ENCODE measurements around the gene LYZL1. TPM values are rescaled to one million over a fixed set of nuclear protein-coding genes. Genes with fewer than 3 reads are reported as not detected.

Gene LYZL1
- total RNA-seq, 1 donor from 2014 or later = not detected

GRCh38 chr10:29344073-29344820 lies 55.4 kb downstream of the LYZL1 start:
- Histone ChIP-seq H3K27ac (no peak overlapping the region), H3K9me3 (no peaks in the 10 kb centered on the region), H3K36me3 (no peaks in the 10 kb centered on the region), H3K4me3 (no peak overlapping the region), H3K27me3 (no peaks in the 10 kb centered on the region), H3K4me1 (no peaks in the 10 kb centered on the region)
- DNase-seq (ENCODE audit: low spot score in 2 of 2) = no peak
- no peak for TF ChIP-seq CTCF (IDR thresholded peaks at IDR 0.05)
- intact Hi-C loops (cut with DNase I) = no loop called here

GRCh38 chr10:29345144-29345909 lies 56.5 kb downstream of the LYZL1 start:
- Histone ChIP-seq H3K27me3 (no peaks in the 10 kb centered on the region), H3K4me3 (no peak overlapping the region), H3K27ac (no peak overlapping the region), H3K9me3 (no peaks in the 10 kb centered on the region), H3K36me3 (no peaks in the 10 kb centered on the region), H3K4me1 (no peaks in the 10 kb centered on the region)
- no peak for DNase-seq (ENCODE audit: low spot score in 2 of 2)
- TF ChIP-seq CTCF (IDR thresholded peaks at IDR 0.05) = no peak
- intact Hi-C loops (cut with DNase I) = no loop called here

GRCh38 chr10:29345910-29346209 lies 57.0 kb downstream of the LYZL1 start:
- Histone ChIP-seq H3K4me3 (no peak overlapping the region), H3K27ac (no peak overlapping the region), H3K27me3 (no peaks in the 10 kb centered on the region), H3K4me1 (no peaks in the 10 kb centered on the region), H3K36me3 (no peaks in the 10 kb centered on the region), H3K9me3 (no peaks in the 10 kb centered on the region)
- TF ChIP-seq CTCF (IDR thresholded peaks at IDR 0.05) = no peak
- DNase-seq (ENCODE audit: low spot score in 2 of 2) = no peak
- intact Hi-C loops (cut with DNase I) = no loop called here

- no peaks in the 10 kb centered on the region for H3K4me1 ChIP-seq
- no peaks in the 10 kb centered on the region for H3K9me3 ChIP-seq
- intact Hi-C loops (cut with DNase I) = no loop called here
- no peak for TF ChIP-seq CTCF (IDR thresholded peaks at IDR 0.05)
- no peak for DNase-seq (ENCODE audit: low spot score in 2 of 2)
- H3K27me3 ChIP-seq = no peaks in the 10 kb centered on the region
- H3K36me3 ChIP-seq = no peaks in the 10 kb centered on the region
- H3K4me3 ChIP-seq = no peak overlapping the region
- no peak overlapping the region for H3K27ac ChIP-seq
Measured at GRCh38 chr10:29346296-29347001, 57.6 kb downstream of the LYZL1 start.

GRCh38 chr10:29348836-29349235 lies 60.0 kb downstream of the LYZL1 start:
- no peak overlapping the region for H3K4me3 ChIP-seq
- H3K27me3 ChIP-seq = no peaks in the 10 kb centered on the region
- intact Hi-C loops (cut with DNase I) = no loop called here
- peaks cover 0 to 4% of the 10 kb centered on the region in 2 donors for H3K4me1 ChIP-seq
- no peak for DNase-seq (ENCODE audit: low spot score in 2 of 2)
- no peak overlapping the region for H3K27ac ChIP-seq
- H3K9me3 ChIP-seq = no peaks in the 10 kb centered on the region
- H3K36me3 ChIP-seq = no peaks in the 10 kb centered on the region
- no peak for TF ChIP-seq CTCF (IDR thresholded peaks at IDR 0.05)
